Measurements from ENCODE around the gene ACY1. TPM values are rescaled to one million over a fixed set of nuclear protein-coding genes. Genes with fewer than 3 reads are reported as not detected.

The ACY1 gene
- total RNA-seq, 2 donors from 2014 or later, result 58.2 to 69.4 TPM

DNA sequence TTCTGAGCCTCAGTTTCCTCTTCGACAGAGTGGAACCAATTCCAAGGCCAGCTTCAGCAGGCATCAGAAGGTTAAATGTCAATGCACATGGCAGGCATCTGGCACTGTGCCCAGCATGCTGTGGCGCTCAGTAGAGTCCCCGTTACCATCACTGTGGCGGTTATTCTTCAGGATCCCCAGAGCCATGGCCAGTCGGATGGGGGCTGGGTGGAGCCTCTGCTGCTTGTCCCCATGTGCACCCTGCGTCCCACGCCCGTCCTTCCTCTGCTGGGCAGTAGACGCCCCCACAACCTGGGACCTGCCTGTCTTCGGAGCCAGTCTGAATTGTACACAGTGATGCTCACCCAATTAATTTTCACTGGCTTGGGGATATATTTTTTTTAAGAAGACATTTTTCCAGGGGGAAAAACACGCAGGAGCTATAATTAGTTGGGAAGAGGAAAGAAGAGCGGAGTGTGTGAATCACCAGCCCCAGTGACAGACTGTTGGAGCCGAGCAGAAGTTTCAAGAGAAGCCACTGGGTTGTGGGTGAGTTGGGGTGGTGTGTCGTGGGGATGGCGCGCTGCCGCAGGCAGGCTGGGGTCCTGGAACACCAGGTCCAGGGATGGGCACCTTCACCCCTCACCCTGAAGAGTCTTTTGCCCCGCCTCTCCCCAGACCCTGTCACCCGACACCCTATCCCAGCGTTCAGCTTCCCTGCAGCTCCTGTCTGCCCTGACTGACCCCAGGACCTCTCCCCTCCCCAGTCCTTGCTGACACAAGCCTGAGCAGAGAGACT lies 39.2 kb downstream of the ACY1 start:
- no peak for DNase-seq
- no peaks in the 10 kb centered on the region for H3K36me3 ChIP-seq (ENCODE audit: control insufficient read depth, insufficient read depth, low read length)
- H3K27me3 ChIP-seq (ENCODE audit: control insufficient read depth, insufficient read depth, low read length, poor library complexity, severe bottlenecking), result no peaks in the 10 kb centered on the region
- no peaks in the 10 kb centered on the region for H3K9me3 ChIP-seq (ENCODE audit: control insufficient read depth, low read length)
- H3K4me1 Mint-ChIP-seq, result peaks cover 5% of the 10 kb centered on the region
- no peak overlapping the region for H3K4me3 ChIP-seq (ENCODE audit: low read length)
- H3K9ac ChIP-seq (ENCODE audit: extremely low read depth, low read length, poor library complexity, severe bottlenecking), result no peak overlapping the region
- no peaks in the 10 kb centered on the region for H3K36me3 Mint-ChIP-seq (ENCODE audit: low read depth)
- 84 to 94% methylated on average over 10 to 19 of the region's 20 CpGs for WGBS, 2 experiments (ENCODE audit: insufficient coverage in 1 of 2, insufficient read length in 1 of 2)
- TF ChIP-seq, protein P1, sequence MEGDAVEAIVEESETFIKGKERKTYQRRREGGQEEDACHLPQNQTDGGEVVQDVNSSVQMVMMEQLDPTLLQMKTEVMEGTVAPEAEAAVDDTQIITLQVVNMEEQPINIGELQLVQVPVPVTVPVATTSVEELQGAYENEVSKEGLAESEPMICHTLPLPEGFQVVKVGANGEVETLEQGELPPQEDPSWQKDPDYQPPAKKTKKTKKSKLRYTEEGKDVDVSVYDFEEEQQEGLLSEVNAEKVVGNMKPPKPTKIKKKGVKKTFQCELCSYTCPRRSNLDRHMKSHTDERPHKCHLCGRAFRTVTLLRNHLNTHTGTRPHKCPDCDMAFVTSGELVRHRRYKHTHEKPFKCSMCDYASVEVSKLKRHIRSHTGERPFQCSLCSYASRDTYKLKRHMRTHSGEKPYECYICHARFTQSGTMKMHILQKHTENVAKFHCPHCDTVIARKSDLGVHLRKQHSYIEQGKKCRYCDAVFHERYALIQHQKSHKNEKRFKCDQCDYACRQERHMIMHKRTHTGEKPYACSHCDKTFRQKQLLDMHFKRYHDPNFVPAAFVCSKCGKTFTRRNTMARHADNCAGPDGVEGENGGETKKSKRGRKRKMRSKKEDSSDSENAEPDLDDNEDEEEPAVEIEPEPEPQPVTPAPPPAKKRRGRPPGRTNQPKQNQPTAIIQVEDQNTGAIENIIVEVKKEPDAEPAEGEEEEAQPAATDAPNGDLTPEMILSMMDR (conservative IDR thresholded peaks at IDR 0.05), result no peak
- no peak overlapping the region for H3K27ac ChIP-seq (ENCODE audit: low read depth, low read length)
- no peaks in the 10 kb centered on the region for H3K27me3 Mint-ChIP-seq (ENCODE audit: insufficient read depth)
- H3K9me3 Mint-ChIP-seq, result no peaks in the 10 kb centered on the region
- no peak overlapping the region for H3K4me3 Mint-ChIP-seq
- no peak overlapping the region for H3K27ac Mint-ChIP-seq
- H3K4me1 ChIP-seq (ENCODE audit: control insufficient read depth, insufficient read depth, low read length), result no peaks in the 10 kb centered on the region

DNA sequence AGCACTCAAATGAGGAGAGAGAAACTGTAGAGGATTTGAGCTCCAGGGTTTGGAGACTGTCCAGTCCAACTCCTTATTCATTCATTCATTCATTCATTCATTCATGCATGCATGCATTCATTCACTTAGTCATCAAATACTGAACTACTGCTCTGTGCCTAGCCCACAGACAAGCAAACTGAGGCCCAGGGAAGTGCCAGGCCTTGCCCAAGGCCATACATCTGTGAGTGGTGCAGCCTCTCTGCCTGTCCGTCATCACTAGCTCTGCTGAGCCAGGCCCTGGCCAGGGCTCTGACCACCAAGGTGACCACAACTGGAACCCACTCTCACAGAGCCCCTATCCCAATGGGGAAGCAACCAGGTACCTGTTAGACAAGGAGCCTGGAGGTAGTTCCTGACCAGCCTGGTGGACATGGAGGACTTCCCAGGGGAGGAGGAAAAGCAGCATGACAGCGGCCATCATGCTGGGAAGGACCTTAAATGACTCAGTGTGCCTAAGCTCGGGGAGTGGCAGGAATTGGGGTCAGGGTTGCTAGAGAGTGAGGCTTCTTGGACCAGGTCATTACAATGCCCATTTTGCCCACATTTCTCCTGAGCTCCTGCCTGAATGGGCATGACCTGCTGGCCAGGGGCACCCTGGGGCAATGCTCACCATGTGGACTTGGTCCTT lies 39.9 kb downstream of the ACY1 start:
- H3K9me3 Mint-ChIP-seq, result no peaks in the 10 kb centered on the region
- peaks cover 5% of the 10 kb centered on the region for H3K4me1 Mint-ChIP-seq
- H3K4me3 Mint-ChIP-seq, result no peak overlapping the region
- no peak overlapping the region for H3K9ac ChIP-seq (ENCODE audit: extremely low read depth, low read length, poor library complexity, severe bottlenecking)
- no peaks in the 10 kb centered on the region for H3K27me3 Mint-ChIP-seq (ENCODE audit: insufficient read depth)
- TF ChIP-seq, protein P1 (conservative IDR thresholded peaks at IDR 0.05), result no peak
- H3K27ac Mint-ChIP-seq, result no peak overlapping the region
- no peak for DNase-seq
- no peak overlapping the region for H3K4me3 ChIP-seq (ENCODE audit: low read length)
- 92 to 100% methylated on average over 1 to 3 of the region's 3 CpGs for WGBS, 2 experiments (ENCODE audit: insufficient coverage in 1 of 2, insufficient read length in 1 of 2)
- no peaks in the 10 kb centered on the region for H3K36me3 Mint-ChIP-seq (ENCODE audit: low read depth)
- H3K9me3 ChIP-seq (ENCODE audit: control insufficient read depth, low read length), result no peaks in the 10 kb centered on the region
- H3K36me3 ChIP-seq (ENCODE audit: control insufficient read depth, insufficient read depth, low read length), result no peaks in the 10 kb centered on the region
- H3K27me3 ChIP-seq (ENCODE audit: control insufficient read depth, insufficient read depth, low read length, poor library complexity, severe bottlenecking), result no peaks in the 10 kb centered on the region
- no peak overlapping the region for H3K27ac ChIP-seq (ENCODE audit: low read depth, low read length)
- no peaks in the 10 kb centered on the region for H3K4me1 ChIP-seq (ENCODE audit: control insufficient read depth, insufficient read depth, low read length)

DNA sequence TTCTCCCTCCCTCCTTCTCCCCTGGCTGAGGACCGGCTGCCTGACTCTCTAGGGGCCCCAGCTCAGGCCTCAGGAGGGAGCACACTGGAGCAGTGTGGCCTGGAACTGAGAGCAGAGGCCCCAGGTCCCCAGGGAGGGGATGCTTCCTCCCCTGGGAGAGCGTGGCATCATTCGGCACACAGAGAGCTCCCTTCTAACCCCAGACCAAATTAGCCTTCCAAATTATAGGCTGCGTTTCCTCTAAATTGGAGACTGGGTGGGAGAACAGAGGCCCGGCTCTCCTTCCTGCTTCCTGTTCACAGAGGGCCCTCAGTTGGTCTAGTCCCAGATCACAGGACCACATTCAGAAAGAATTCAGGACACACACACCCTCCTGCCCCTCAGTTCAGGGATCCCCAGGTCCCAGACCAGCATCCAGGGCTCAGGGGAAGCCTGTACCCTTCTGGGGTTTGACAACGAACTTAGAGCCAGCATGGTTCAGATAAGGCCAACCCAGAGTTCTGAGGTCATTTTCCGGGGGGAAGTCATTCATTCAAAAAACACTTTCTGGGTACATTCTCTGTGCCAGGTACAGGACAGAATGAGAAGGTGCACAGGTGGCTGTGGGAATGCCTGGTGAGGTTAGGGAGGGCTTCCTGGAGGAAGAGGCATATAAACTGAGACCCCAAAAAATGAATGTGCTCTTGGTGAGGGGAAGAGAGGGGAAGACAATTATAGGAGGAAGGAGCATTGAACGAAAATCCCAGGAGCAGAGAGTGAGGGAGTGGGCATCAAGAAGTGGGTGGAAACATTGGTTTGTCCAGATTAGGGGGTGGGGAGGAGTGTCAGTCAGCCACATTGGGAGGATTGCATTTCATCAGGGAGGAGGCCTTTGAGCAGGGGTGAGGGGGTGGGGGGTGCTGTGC lies 40.8 kb downstream of the ACY1 start:
- H3K27ac ChIP-seq (ENCODE audit: low read depth, low read length), result no peak overlapping the region
- Mint-ChIP-seq H3K9me3 (no peaks in the 10 kb centered on the region), H3K4me3 (no peak overlapping the region), H3K4me1 (peaks cover 5% of the 10 kb centered on the region), H3K27me3 (ENCODE audit: insufficient read depth) (no peaks in the 10 kb centered on the region), H3K36me3 (ENCODE audit: low read depth) (no peaks in the 10 kb centered on the region), H3K27ac (no peak overlapping the region)
- TF ChIP-seq, protein P1 (conservative IDR thresholded peaks at IDR 0.05), result no peak
- no peaks in the 10 kb centered on the region for H3K27me3 ChIP-seq (ENCODE audit: control insufficient read depth, insufficient read depth, low read length, poor library complexity, severe bottlenecking)
- DNase-seq, result no peak
- H3K4me1 ChIP-seq (ENCODE audit: control insufficient read depth, insufficient read depth, low read length), result no peaks in the 10 kb centered on the region
- H3K9me3 ChIP-seq (ENCODE audit: control insufficient read depth, low read length), result no peaks in the 10 kb centered on the region
- WGBS, 2 experiments (ENCODE audit: insufficient coverage in 1 of 2, insufficient read length in 1 of 2), result 91 to 93% methylated on average over 5 to 8 of the region's 8 CpGs
- H3K36me3 ChIP-seq (ENCODE audit: control insufficient read depth, insufficient read depth, low read length), result no peaks in the 10 kb centered on the region
- no peak overlapping the region for H3K9ac ChIP-seq (ENCODE audit: extremely low read depth, low read length, poor library complexity, severe bottlenecking)
- H3K4me3 ChIP-seq (ENCODE audit: low read length), result no peak overlapping the region

Data from endodermal cell (in vitro differentiated cells).